Neuron (in vitro differentiated cells): ENCODE measurements around the gene PNKD.

Experiments
- H2AFZ ChIP-seq: one replicate; pipeline ENCODE4 v1.6.1; 2013; ENCODE audit warnings: low read depth, mild to moderate bottlenecking, inconsistent platforms, low read length, moderate library complexity
- H3K27me3 ChIP-seq: one replicate; pipeline ENCODE4 v1.6.1; 2013; ENCODE audit warnings: low read length; ENCODE audit not compliant: insufficient read depth
- H3K36me3 ChIP-seq: one replicate; pipeline ENCODE4 v1.6.1; 2013; ENCODE audit warnings: low read length; ENCODE audit not compliant: insufficient read depth
- H3K4me1 ChIP-seq: one replicate; pipeline ENCODE4 v1.6.1; 2013; ENCODE audit warnings: low read length; ENCODE audit not compliant: insufficient read depth
- H3K4me3 ChIP-seq: 2 replicates; pipeline ENCODE4 v1.5.1; 2013; ENCODE audit warnings: mild to moderate bottlenecking, low read length, moderate library complexity
- H3K9me3 ChIP-seq: one replicate; pipeline ENCODE4 v1.6.1; 2013; ENCODE audit warnings: low read length

The PNKD gene

GRCh38 chr2:218238887-218239286 is 31.4 kb upstream of the PNKD start:
- no peaks in the 10 kb centered on the region for H3K4me1 ChIP-seq
- H3K36me3 ChIP-seq, result peaks cover 85% of the 10 kb centered on the region
- H3K27me3 ChIP-seq, result no peaks in the 10 kb centered on the region
- no peak overlapping the region for H3K4me3 ChIP-seq
- no peaks in the 10 kb centered on the region for H3K9me3 ChIP-seq
- H2AFZ ChIP-seq, result no peak overlapping the region

DNA sequence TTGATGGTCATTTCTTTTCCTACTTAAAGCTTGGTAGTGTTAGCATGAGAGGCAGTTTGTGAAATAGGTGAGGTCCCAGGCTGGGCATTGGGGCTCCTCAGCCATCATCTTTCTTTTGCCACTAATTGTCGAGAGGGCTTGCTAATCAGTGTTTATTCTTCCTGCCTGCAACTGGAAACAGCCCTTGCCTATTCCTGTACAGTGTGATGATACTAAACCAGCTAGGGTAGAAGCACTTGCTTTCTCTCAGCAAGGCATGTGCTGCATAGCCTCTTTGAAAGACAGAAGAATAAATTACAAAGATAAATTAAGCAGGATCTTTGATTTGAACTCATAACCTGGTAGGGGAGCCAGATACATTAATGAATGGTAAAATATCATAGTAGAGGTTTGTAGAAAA is 26.1 kb upstream of the PNKD start:
- Histone ChIP-seq H3K4me1 (no peaks in the 10 kb centered on the region), H3K36me3 (peaks cover 82% of the 10 kb centered on the region), H3K27me3 (no peaks in the 10 kb centered on the region), H3K4me3 (no peak overlapping the region), H2AFZ (no peak overlapping the region), H3K9me3 (no peaks in the 10 kb centered on the region)

- Histone ChIP-seq H2AFZ (no peak overlapping the region), H3K9me3 (no peaks in the 10 kb centered on the region), H3K36me3 (peaks cover 83% of the 10 kb centered on the region), H3K4me1 (no peaks in the 10 kb centered on the region), H3K27me3 (no peaks in the 10 kb centered on the region), H3K4me3 (no peak overlapping the region)
Observed at GRCh38 chr2:218244665-218245064, 25.7 kb upstream of the PNKD start.

- H3K36me3 ChIP-seq, result peaks cover 85% of the 10 kb centered on the region
- H3K4me1 ChIP-seq, result no peaks in the 10 kb centered on the region
- no peaks in the 10 kb centered on the region for H3K9me3 ChIP-seq
Observed at GRCh38 chr2:218245214-218245613, 25.1 kb upstream of the PNKD start.

DNA sequence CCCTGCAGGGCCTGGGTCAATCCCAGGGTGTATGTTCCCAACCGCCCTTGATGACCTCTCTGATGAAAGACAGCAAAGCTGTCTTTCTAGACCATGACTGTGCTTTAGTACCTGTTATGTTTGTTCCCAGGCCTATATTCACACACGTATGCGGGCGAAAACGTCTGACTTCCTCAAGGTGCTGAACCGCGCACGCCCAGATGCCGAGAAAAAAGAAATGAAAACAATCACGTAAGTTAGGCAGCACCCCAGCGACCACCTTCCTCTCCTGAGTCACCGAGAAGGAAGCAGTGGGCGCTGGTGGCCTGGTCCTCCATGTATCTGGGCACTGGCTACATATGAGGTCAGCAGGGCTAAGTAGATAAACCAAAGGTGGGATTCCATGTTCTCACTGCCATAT is 20.6 kb upstream of the PNKD start:
- H3K9me3 ChIP-seq, result no peaks in the 10 kb centered on the region
- H2AFZ ChIP-seq, result no peak overlapping the region
- no peaks in the 10 kb centered on the region for H3K27me3 ChIP-seq
- H3K4me1 ChIP-seq, result no peaks in the 10 kb centered on the region
- no peak overlapping the region for H3K4me3 ChIP-seq
- H3K36me3 ChIP-seq, result peaks cover 87% of the 10 kb centered on the region

More at GRCh38 chr2:218245214-218245613, 25.1 kb upstream of the PNKD start:
- Histone ChIP-seq H3K27me3 (no peaks in the 10 kb centered on the region), H3K4me3 (no peak overlapping the region), H2AFZ (no peak overlapping the region)

DNA sequence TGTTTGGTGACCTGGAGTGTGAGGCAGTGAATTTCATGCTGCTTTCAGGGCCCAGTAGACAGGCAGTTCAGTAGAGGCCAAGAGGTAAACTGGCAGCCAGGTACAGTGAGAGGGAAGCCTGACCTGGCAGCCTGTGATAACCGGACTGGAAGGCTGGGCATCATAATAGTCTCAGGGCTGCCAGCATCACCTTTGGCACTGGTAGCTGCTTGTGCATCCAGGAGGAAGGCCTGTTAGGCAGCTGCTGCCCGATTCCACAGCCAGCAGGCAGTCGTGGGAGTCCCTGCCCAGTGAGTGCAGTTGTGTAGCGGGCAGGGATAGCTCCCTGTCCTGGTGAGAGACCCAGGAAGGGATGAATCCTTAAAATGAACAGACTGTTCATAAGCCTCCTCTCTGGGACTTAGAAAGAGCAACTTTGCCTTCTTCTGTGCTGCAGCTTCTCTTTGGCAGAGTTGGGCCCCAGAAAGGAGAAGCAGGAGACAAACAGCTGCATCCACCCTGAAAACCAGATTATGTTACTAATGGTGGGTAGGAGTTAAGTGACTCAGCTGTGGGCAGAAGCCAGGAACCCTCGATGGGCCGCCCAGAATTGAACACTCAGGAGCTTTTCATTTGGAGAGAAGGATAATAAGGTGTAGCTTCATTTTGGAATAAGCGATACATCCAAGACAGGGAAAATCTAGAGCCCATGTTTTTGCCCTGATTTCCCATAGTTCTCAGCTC is 17.6 kb upstream of the PNKD start:
- Histone ChIP-seq H3K4me1 (no peaks in the 10 kb centered on the region), H2AFZ (no peak overlapping the region), H3K36me3 (peaks cover 81% of the 10 kb centered on the region), H3K27me3 (no peaks in the 10 kb centered on the region), H3K9me3 (no peaks in the 10 kb centered on the region), H3K4me3 (no peak overlapping the region)

- H3K4me1 ChIP-seq, result no peaks in the 10 kb centered on the region
- H3K9me3 ChIP-seq, result no peaks in the 10 kb centered on the region
- peaks cover 76% of the 10 kb centered on the region for H3K36me3 ChIP-seq
- H3K4me3 ChIP-seq, result no peak overlapping the region
- no peaks in the 10 kb centered on the region for H3K27me3 ChIP-seq
- H2AFZ ChIP-seq, result no peak overlapping the region
Observed at GRCh38 chr2:218253232-218253625, 17.1 kb upstream of the PNKD start.

DNA sequence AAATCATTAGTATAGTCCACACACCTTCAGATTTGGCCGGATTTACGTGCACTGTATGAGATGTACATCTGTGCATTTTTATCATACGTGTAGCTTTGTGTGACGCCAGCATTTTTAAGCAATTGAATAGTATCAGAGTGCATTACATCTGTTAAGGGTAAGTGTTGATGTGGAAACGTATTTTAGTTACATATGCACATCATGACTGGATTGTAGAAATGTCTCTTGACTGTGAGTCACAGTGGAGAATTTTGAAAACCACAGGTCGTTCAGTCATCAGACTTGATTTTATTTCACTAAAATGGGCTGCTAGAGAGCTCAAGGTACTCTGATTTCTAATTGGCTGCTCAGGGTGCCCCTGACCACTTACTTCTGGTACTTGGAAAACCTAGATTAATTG is 14.9 kb upstream of the PNKD start:
- Histone ChIP-seq H3K27me3 (no peaks in the 10 kb centered on the region), H3K4me3 (no peak overlapping the region), H3K4me1 (peaks cover 2% of the 10 kb centered on the region), H3K9me3 (no peaks in the 10 kb centered on the region), H2AFZ (no peak overlapping the region), H3K36me3 (peaks cover 54% of the 10 kb centered on the region)

DNA sequence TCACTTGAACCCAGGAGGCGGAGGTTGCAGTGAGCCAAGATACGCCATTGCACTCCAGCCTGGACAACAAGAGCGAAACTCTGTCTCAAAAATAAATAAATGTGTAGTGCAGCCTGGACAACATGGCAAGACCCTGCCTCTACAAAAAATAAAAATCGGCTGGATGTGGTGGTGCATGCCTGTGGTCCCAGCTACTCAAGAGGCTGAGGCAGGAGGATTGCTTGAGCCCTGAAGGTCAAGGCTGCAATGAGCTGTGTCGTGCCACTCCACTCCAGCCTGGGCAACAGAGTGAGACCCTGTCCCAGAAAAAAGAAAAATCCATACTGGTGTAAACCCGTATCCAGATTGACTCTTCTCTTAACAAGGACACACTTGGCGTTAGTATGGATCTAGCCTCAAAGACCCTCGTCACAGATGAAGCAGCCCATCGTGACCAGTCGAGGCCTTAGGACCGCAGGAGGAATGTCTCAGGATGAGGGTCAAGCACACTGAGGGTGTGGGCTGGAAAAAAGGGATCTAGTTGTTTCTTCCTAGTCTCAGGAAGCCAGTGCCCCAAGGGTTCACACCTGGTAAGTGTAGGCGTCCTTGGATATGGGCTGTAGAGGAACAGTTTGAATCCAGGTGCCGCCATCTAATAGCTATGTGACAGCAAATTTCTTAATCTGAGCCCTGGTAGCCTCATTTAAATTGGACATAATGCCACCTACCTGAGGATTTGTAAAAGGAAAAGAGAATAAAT is 13.5 kb upstream of the PNKD start:
- Histone ChIP-seq H3K36me3 (peaks cover 41% of the 10 kb centered on the region), H2AFZ (no peak overlapping the region), H3K4me1 (peaks cover 16% of the 10 kb centered on the region), H3K9me3 (no peaks in the 10 kb centered on the region), H3K27me3 (no peaks in the 10 kb centered on the region), H3K4me3 (no peak overlapping the region)

GRCh38 chr2:218257390-218257981 is 12.8 kb upstream of the PNKD start:
- Histone ChIP-seq H2AFZ (no peak overlapping the region), H3K4me3 (no peak overlapping the region), H3K27me3 (no peaks in the 10 kb centered on the region), H3K36me3 (peaks cover 34% of the 10 kb centered on the region), H3K4me1 (peaks cover 20% of the 10 kb centered on the region), H3K9me3 (no peaks in the 10 kb centered on the region)

- Histone ChIP-seq H3K4me3 (no peak overlapping the region), H2AFZ (no peak overlapping the region), H3K27me3 (no peaks in the 10 kb centered on the region), H3K9me3 (no peaks in the 10 kb centered on the region), H3K4me1 (peaks cover 20% of the 10 kb centered on the region), H3K36me3 (peaks cover 25% of the 10 kb centered on the region)
Observed at GRCh38 chr2:218259099-218259961, 11.0 kb upstream of the PNKD start.

DNA sequence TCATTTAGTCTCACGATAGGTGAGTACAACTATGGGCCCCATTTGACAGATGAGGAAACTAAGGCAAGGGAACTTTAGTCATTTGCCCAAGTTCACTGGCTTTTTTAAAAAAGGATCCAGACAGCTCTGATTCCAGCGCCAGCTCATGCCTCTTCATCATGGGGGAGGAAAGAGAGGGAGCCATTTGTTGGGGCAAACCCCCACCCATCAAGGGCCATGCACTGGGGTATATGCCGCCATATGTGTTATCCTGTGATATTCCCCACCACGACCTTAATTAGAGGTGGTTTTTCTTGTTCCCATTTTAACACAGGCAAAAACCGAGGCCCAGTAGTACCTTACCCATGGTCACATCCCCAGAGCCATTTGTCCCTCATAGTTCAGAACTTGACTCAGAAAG is 10.2 kb upstream of the PNKD start:
- no peak overlapping the region for H3K4me3 ChIP-seq
- peaks cover 26% of the 10 kb centered on the region for H3K36me3 ChIP-seq
- H2AFZ ChIP-seq, result no peak overlapping the region
- H3K4me1 ChIP-seq, result peaks cover 20% of the 10 kb centered on the region
- H3K27me3 ChIP-seq, result no peaks in the 10 kb centered on the region
- no peaks in the 10 kb centered on the region for H3K9me3 ChIP-seq
